Endothelial cell of umbilical vein (primary cell): Measurements from ENCODE around the gene SIRT3. TPM values are rescaled to one million over a fixed set of nuclear protein-coding genes. Genes with fewer than 3 reads are reported as not detected.

Experiments used
- BruUV-seq: library from RNA; stranded (reverse); fragments of 400-500 nt; replicated peaks from 2 replicates; lab custom pipeline; 2021; lab: Mats Ljungman, UMichigan
- CTCF ChIA-PET: fragments of 300-600, 350-600 bp; sonication (Branson Sonifier 250); formaldehyde crosslinking; loops from one replicate; lab custom pipeline; 2021; ENCODE audit warnings: antibody characterized with exemption, inconsistent platforms; lab: Charles Lee
- POLR2A ChIA-PET: fragments of 300-600, 350-600 bp; sonication (Branson Sonifier 250); formaldehyde crosslinking; loops from one replicate; lab custom pipeline; 2021; ENCODE audit warnings: antibody characterized with exemption, inconsistent platforms; lab: Charles Lee
- DNase-seq: peaks from one replicate; pipeline ENCODE4 v3.0.0-alpha.2; 2011; ENCODE audit warnings: low read depth, low spot score
- FAIRE-seq: peaks from 2 replicates; lab custom pipeline; 2011; peaks lifted over from hg19 to GRCh38; lab: Jason Lieb, UNC
- H2AFZ ChIP-seq: 2 replicates; pipeline ENCODE4 v1.6.0; 2012; ENCODE audit warnings: low read depth, low read length, control low read depth, inconsistent platforms
- H3K27ac ChIP-seq: 2 replicates; pipeline ENCODE4 v1.5.1; 2011; ENCODE audit warnings: low read depth, mild to moderate bottlenecking, control low read depth, low read length, moderate library complexity; ENCODE audit not compliant: insufficient read depth
- H3K27me3 ChIP-seq, 2 experiments: 2 replicates each; pipeline versions ENCODE4 v1.6.0 to v1.6.1; 2011; ENCODE audit warnings: low read length in 2 of 2, mixed read lengths in 1 of 2; ENCODE audit not compliant: control insufficient read depth in 2 of 2, insufficient read depth in 2 of 2
- H3K36me3 ChIP-seq, 2 experiments: 2 replicates in 1 of 2; 3 replicates in 1 of 2; pipeline ENCODE4 v1.5.1; 2011; ENCODE audit warnings: low read length in 2 of 2, mild to moderate bottlenecking in 1 of 2, moderate library complexity in 1 of 2; ENCODE audit not compliant: control insufficient read depth in 2 of 2, insufficient read depth in 2 of 2; ENCODE audit errors: extremely low read depth in 1 of 2
- H3K4me1 ChIP-seq: 3 replicates; pipeline ENCODE4 v1.5.1; 2011; ENCODE audit warnings: mild to moderate bottlenecking, low read length; ENCODE audit not compliant: control insufficient read depth, insufficient read depth; ENCODE audit errors: extremely low read depth
- H3K4me2 ChIP-seq: 2 replicates; pipeline ENCODE4 v1.6.1; 2011; ENCODE audit warnings: low read length, control low read depth, mixed read lengths; ENCODE audit not compliant: insufficient read depth
- H3K4me3 ChIP-seq, 3 experiments: fragments of 200-600 bp in 1 of 3; sonication (generic), shearing (Covaris generic) in 1 of 3; replicated peaks in 1 of 3; 2 replicates each; pipeline ENCODE4 v1.5.1; 2011 to 2016; ENCODE audit warnings: control low read depth in 3 of 3, low read length in 3 of 3, mild to moderate bottlenecking in 2 of 3, inconsistent platforms in 1 of 3, low read depth in 1 of 3, moderate library complexity in 1 of 3; ENCODE audit not compliant: insufficient read depth in 1 of 3
- H3K79me2 ChIP-seq: 2 replicates; pipeline ENCODE4 v1.6.0; 2012; ENCODE audit warnings: low read length, inconsistent platforms; ENCODE audit not compliant: control insufficient read depth, insufficient read depth
- H3K9ac ChIP-seq: replicated peaks from 2 replicates; pipeline ENCODE3; 2011; ENCODE audit warnings: low read length, control low read depth; ENCODE audit not compliant: insufficient read depth; ENCODE audit errors: extremely low read depth
- H3K9me1 ChIP-seq: replicated peaks from 3 replicates; pipeline ENCODE4 v1.6.0; 2011; ENCODE audit warnings: mild to moderate bottlenecking, low read length; ENCODE audit not compliant: control insufficient read depth, insufficient read depth; ENCODE audit errors: extremely low read depth
- H3K9me3 ChIP-seq: replicated peaks from 2 replicates; pipeline ENCODE4 v1.5.1; 2012; ENCODE audit warnings: low read length, inconsistent platforms; ENCODE audit not compliant: control insufficient read depth, insufficient read depth
- H4K20me1 ChIP-seq: replicated peaks from 2 replicates; pipeline ENCODE3; 2011; ENCODE audit warnings: mild to moderate bottlenecking, low read length; ENCODE audit not compliant: control insufficient read depth, insufficient read depth; ENCODE audit errors: extremely low read depth
- CTCF ChIP-seq, 2 donors: IDR thresholded peaks; 1 replicate in 1 of 2; 2 replicates in 1 of 2; pipeline ENCODE4 v1.5.1; 2011; ENCODE audit warnings: low read length in 2 of 2, mild to moderate bottlenecking in 2 of 2, moderate library complexity in 2 of 2, control low read depth in 1 of 2, inconsistent platforms in 1 of 2, low read depth in 1 of 2; ENCODE audit not compliant: insufficient read depth in 1 of 2; ENCODE audit errors: extremely low read depth in 1 of 2
- EZH2 ChIP-seq: IDR thresholded peaks from 2 replicates; pipeline ENCODE4 v1.6.1; 2012; ENCODE audit warnings: borderline replicate concordance, low read depth, mild to moderate bottlenecking, moderate library complexity, low read length, inconsistent platforms; ENCODE audit not compliant: severe bottlenecking
- FOS ChIP-seq: IDR thresholded peaks from 2 replicates; pipeline ENCODE4 v1.6.1; 2011; ENCODE audit warnings: mild to moderate bottlenecking, low read length, moderate library complexity, borderline replicate concordance; ENCODE audit not compliant: insufficient read depth
- GATA2 ChIP-seq: IDR thresholded peaks from 2 replicates; pipeline ENCODE4 v1.7.0; 2011; ENCODE audit warnings: low read depth, mild to moderate bottlenecking, moderate library complexity, mixed read lengths, low read length; ENCODE audit not compliant: insufficient read length, insufficient read depth
- JUN ChIP-seq: IDR thresholded peaks from 2 replicates; pipeline ENCODE4 v1.6.1; 2011; ENCODE audit warnings: borderline replicate concordance, low read depth; ENCODE audit not compliant: insufficient read length, insufficient read depth
- MAX ChIP-seq: IDR thresholded peaks from 2 replicates; pipeline ENCODE4 v1.6.1; 2011; ENCODE audit not compliant: insufficient read depth, insufficient read length
- MYC ChIP-seq: IDR thresholded peaks from one replicate; pipeline ENCODE4 v1.6.1; 2011; ENCODE audit warnings: mild to moderate bottlenecking, low read depth, low read length
- POLR2A ChIP-seq: IDR thresholded peaks from 2 replicates; pipeline ENCODE4 v1.6.1; 2012; ENCODE audit warnings: low read depth, mild to moderate bottlenecking, control low read depth, low read length
- POLR2AphosphoS5 ChIP-seq: IDR thresholded peaks from 2 replicates; pipeline ENCODE4 v1.6.1; 2012; ENCODE audit warnings: low read depth, mild to moderate bottlenecking, control low read depth, low read length, moderate library complexity; ENCODE audit not compliant: insufficient read depth
- dilution Hi-C: fragments of 300-500 bp; cut with MboI; formaldehyde crosslinking; loops from one replicate; pipeline ENCODE4 v1.15.0; 2019; ENCODE audit warnings: low sequenced_read_pairs; ENCODE audit not compliant: extremely low pct_ligation_motif_present
- intact Hi-C: fragments of 100-400 bp; cut with micrococcal nuclease; formaldehyde crosslinking; loops from one replicate; pipeline ENCODE4 v1.10.0; 2022
- polyA plus RNA-seq, 4 experiments: library from polyadenylated mRNA; depleted of rRNA in 3 of 4; stranded (reverse) in 3 of 4; unstranded in 1 of 4; fragments of >200 nt; gene quantifications; 2 replicates each; pipeline versions ENCODE4 v1.2.1 to v1.2.3, GENCODE V29; 2011 to 2012; ENCODE audit warnings: missing spikeins in 1 of 4
- total RNA-seq: library from RNA; stranded (reverse); gene quantifications from 2 replicates; pipeline ENCODE4 v1.2.3, GENCODE V29; 2021

SIRT3 gene
- total and polyA plus RNA-seq, 2 donors (not counting 3 experiments of a cell fraction or from before 2014, with no cell fraction given): 12.0 to 18.3 TPM

GRCh38 chr11:200224-201003 lies 35.7 kb downstream of the SIRT3 start:
- Histone ChIP-seq H3K4me1 (no peaks in the 10 kb centered on the region), H3K9me3 (no peaks in the 10 kb centered on the region), H3K9ac (no peak overlapping the region), H3K36me3 (peaks cover 0 to 17% of the 10 kb centered on the region in 2 experiments), H3K27me3 (no peaks in the 10 kb centered on the region), H2AFZ (no peak overlapping the region), H3K4me2 (no peak overlapping the region), H4K20me1 (no peaks in the 10 kb centered on the region), H3K79me2 (peaks cover 4% of the 10 kb centered on the region), H3K27ac (no peak overlapping the region), H3K4me3 (no peak overlapping the region), H3K9me1 (no peaks in the 10 kb centered on the region)
- no peak for FAIRE-seq
- ChIA-PET CTCF (no interaction called here), POLR2A (no interaction called here)
- DNase-seq: no peak
- TF ChIP-seq POLR2AphosphoS5 (no peak), FOS (no peak), JUN (no peak), GATA2 (no peak), MYC (no peak), EZH2 (no peak), POLR2A (no peak), CTCF (IDR thresholded peaks at IDR 0.05; ENCODE audit: extremely low read depth in 1 of 2, insufficient read depth in 1 of 2, low read depth in 1 of 2, low read length in 2 of 2) (no peak), MAX (no peak)
- BruUV-seq: no TSS peak
- dilution Hi-C loops: no loop called here
- intact Hi-C loops: no loop called here
